GM19240 (cell line): ENCODE measurements around the gene TWIST1.

Experiments
- DNase-seq: peaks from one replicate; pipeline ENCODE4 v3.0.0; 2011; ENCODE audit warnings: low spot score; ENCODE audit not compliant: insufficient read length

The TWIST1 gene

GRCh38 chr7:19117091-19117869 is at the start of gene TWIST1:
TSS of gene TWIST1 (minus strand) at chr7:19117636. CDS start at chr7:19117321, 315 bp downstream.
- no peak for DNase-seq

- no peak for DNase-seq
Measured at GRCh38 chr7:19161671-19162070, 44.2 kb upstream of the TWIST1 start.

GRCh38 chr7:19146699-19147098 is 29.3 kb upstream of the TWIST1 start:
- DNase-seq: no peak

- no peak for DNase-seq
Measured at GRCh38 chr7:19145434-19146115, 28.1 kb upstream of the TWIST1 start.

GRCh38 chr7:19144661-19145433 is 27.4 kb upstream of the TWIST1 start, which contains the start of gene FERD3L:
TSS of gene FERD3L (minus strand) at chr7:19145421. CDS start at chr7:19145362, 59 bp downstream.
- DNase-seq: no peak

GRCh38 chr7:19143881-19144574 is 26.6 kb upstream of the TWIST1 start:
- DNase-seq: no peak

GRCh38 chr7:19139706-19140327 is 22.4 kb upstream of the TWIST1 start:
- no peak for DNase-seq

- DNase-seq: no peak
Measured at GRCh38 chr7:19133886-19134285, 16.4 kb upstream of the TWIST1 start.

- no peak for DNase-seq
Measured at GRCh38 chr7:19133390-19133789, 16.0 kb upstream of the TWIST1 start.

- no peak for DNase-seq
Measured at GRCh38 chr7:19128856-19129255, 11.4 kb upstream of the TWIST1 start.

GRCh38 chr7:19121977-19122588 is 4.6 kb upstream of the TWIST1 start:
- no peak for DNase-seq

GRCh38 chr7:19119870-19120486 is 2.5 kb upstream of the TWIST1 start:
- DNase-seq: no peak

- DNase-seq: no peak
Measured at GRCh38 chr7:19119372-19119771, 1.9 kb upstream of the TWIST1 start.

- DNase-seq: no peak
Measured at GRCh38 chr7:19118636-19119371, 1.4 kb upstream of the TWIST1 start.

GRCh38 chr7:19117870-19118608 is 603 bp upstream of the TWIST1 start:
- DNase-seq: no peak

- DNase-seq: no peak
Measured at GRCh38 chr7:19116121-19117090, 1.0 kb downstream of the TWIST1 start.

- no peak for DNase-seq
Measured at GRCh38 chr7:19114551-19114855, 2.9 kb downstream of the TWIST1 start.
